HCT116 (cell line): ENCODE measurements around the gene NPFFR1. TPM values are rescaled to one million over a fixed set of nuclear protein-coding genes. Genes with fewer than 3 reads are reported as not detected.

ENCODE experiments used
- ATAC-seq: fragments of 200-7000 bp; cut with Tn5 transposase; 2 replicates; pipeline ENCODE4 v1.9.1; 2020; ENCODE audit warnings: mild to moderate bottlenecking, moderate library complexity
- BruUV-seq: library from RNA; stranded (reverse); fragments of 400-500 nt; replicated peaks from 2 replicates; lab custom pipeline; 2021; lab: Mats Ljungman, UMichigan
- CTCF ChIA-PET: fragments of 300-600 bp; sonication (Branson Sonifier 250); formaldehyde crosslinking; loops from one replicate; lab custom pipeline; 2021; ENCODE audit warnings: antibody characterized with exemption; lab: Charles Lee
- POLR2A ChIA-PET: fragments of 300-600, 350-600 bp; sonication (Branson Sonifier 250); formaldehyde crosslinking; loops from one replicate; lab custom pipeline; 2021; ENCODE audit warnings: antibody characterized with exemption; lab: Charles Lee
- RAD21 ChIA-PET, 2 experiments: fragments of 300-600 bp; sonication (Branson Sonifier 250); formaldehyde crosslinking; loops; one replicate each; lab custom pipeline; 2023; ENCODE audit warnings: low total read pairs in 2 of 2; ENCODE audit not compliant: uncharacterized antibody in 2 of 2, unreplicated experiment in 2 of 2, low non-redundant PET in 1 of 2; lab: Charles Lee
- DNase-seq: peaks from one replicate; pipeline ENCODE4 v3.0.0-alpha.2; 2010; ENCODE audit warnings: low read depth, low spot score
- H2AFZ ChIP-seq: fragments of 200-600 bp; shearing (Covaris generic), sonication (generic); 2 replicates; pipeline ENCODE4 v1.6.1; 2017; ENCODE audit warnings: low read depth, mixed run types, mixed read lengths, antibody characterized with exemption, low read length; ENCODE audit not compliant: poor library complexity, severe bottlenecking
- H3K27ac ChIP-seq: 2 replicates; pipeline ENCODE4 v1.5.1; 2012; ENCODE audit warnings: low read depth, low read length
- H3K27me3 ChIP-seq: fragments of 200-600 bp; sonication (generic); 2 replicates; pipeline ENCODE4 v1.6.1; 2016; ENCODE audit warnings: mixed run types, low read length, mixed read lengths; ENCODE audit not compliant: insufficient read depth
- H3K36me3 ChIP-seq, 2 experiments: fragments of 200-500 bp in 1 of 2; fragments of 200-600 bp in 1 of 2; sonication (Bioruptor generic) in 1 of 2; sonication (generic) in 1 of 2; 2 replicates each; pipeline versions ENCODE4 v1.5.1 to v1.6.1; 2014 to 2016; ENCODE audit warnings: low read length in 2 of 2, inconsistent platforms in 1 of 2, mixed read lengths in 1 of 2, mixed run types in 1 of 2; ENCODE audit not compliant: insufficient read depth in 2 of 2, control insufficient read depth in 1 of 2
- H3K4me1 ChIP-seq, 2 experiments: fragments of 200-600 bp in 1 of 2; sonication (generic) in 1 of 2; 2 replicates each; pipeline versions ENCODE4 v1.5.1 to v1.6.1; 2012 to 2017; ENCODE audit warnings: low read length in 2 of 2, inconsistent platforms in 1 of 2, mild to moderate bottlenecking in 1 of 2, mixed read lengths in 1 of 2, mixed run types in 1 of 2, moderate library complexity in 1 of 2; ENCODE audit not compliant: insufficient read depth in 2 of 2, control insufficient read depth in 1 of 2
- H3K4me2 ChIP-seq: fragments of 200-600 bp; sonication (generic); 2 replicates; pipeline ENCODE4 v1.6.1; 2017; ENCODE audit warnings: mixed run types, low read length, mixed read lengths
- H3K4me3 ChIP-seq, 2 experiments: fragments of 200-600 bp in 1 of 2; sonication (generic) in 1 of 2; replicated peaks in 1 of 2; 2 replicates each; pipeline ENCODE4 v1.5.1; 2011 to 2016; ENCODE audit warnings: low read length in 2 of 2, control low read depth in 1 of 2, low read depth in 1 of 2, mild to moderate bottlenecking in 1 of 2, mixed read lengths in 1 of 2, mixed run types in 1 of 2
- H3K79me2 ChIP-seq: fragments of 200-600 bp; sonication (generic); 2 replicates; pipeline ENCODE4 v1.6.1; 2017; ENCODE audit warnings: mild to moderate bottlenecking, mixed run types, low read length, moderate library complexity, mixed read lengths; ENCODE audit not compliant: insufficient read depth
- H3K9ac ChIP-seq: fragments of 200-600 bp; sonication (generic); 2 replicates; pipeline ENCODE4 v1.6.1; 2016; ENCODE audit warnings: low read length, mixed read lengths
- H3K9me2 ChIP-seq: fragments of 200-600 bp; sonication (generic), shearing (Covaris generic); 2 replicates; pipeline ENCODE4 v1.6.1; 2017; ENCODE audit warnings: mixed run types, mild to moderate bottlenecking, moderate library complexity; ENCODE audit not compliant: insufficient read depth
- H3K9me3 ChIP-seq, 2 experiments: fragments of 200-500 bp in 1 of 2; fragments of 200-600 bp in 1 of 2; sonication (Bioruptor generic) in 1 of 2; sonication (generic) in 1 of 2; 2 replicates each; pipeline ENCODE4 v1.6.1; 2014 to 2017; ENCODE audit warnings: low read length in 2 of 2, mixed read lengths in 2 of 2, inconsistent platforms in 1 of 2, low read depth in 1 of 2, mild to moderate bottlenecking in 1 of 2, mixed run types in 1 of 2, moderate library complexity in 1 of 2; ENCODE audit not compliant: control insufficient read depth in 1 of 2, insufficient read depth in 1 of 2
- H4K20me1 ChIP-seq: fragments of 200-600 bp; sonication (generic), shearing (Covaris generic); 2 replicates; pipeline ENCODE4 v1.6.1; 2017; ENCODE audit warnings: mixed run types, mild to moderate bottlenecking, moderate library complexity; ENCODE audit not compliant: insufficient read depth
- EGR1 ChIP-seq: IDR thresholded peaks from 2 replicates; pipeline ENCODE4 v1.6.1; 2012; ENCODE audit warnings: low read depth
- EZH2phosphoT487 ChIP-seq: fragments of 200-600 bp; IDR thresholded peaks from 2 replicates; pipeline ENCODE4 v1.6.1; 2018; ENCODE audit warnings: antibody characterized with exemption, borderline replicate concordance
- POLR2AphosphoS5 ChIP-seq: IDR thresholded peaks from 2 replicates; pipeline ENCODE4 v1.6.1; 2011; ENCODE audit warnings: mild to moderate bottlenecking, low read depth, low read length, moderate library complexity
- SIN3A ChIP-seq: IDR thresholded peaks from 2 replicates; pipeline ENCODE4 v1.6.1; 2012; ENCODE audit warnings: low read depth
- YY1 ChIP-seq: IDR thresholded peaks from 2 replicates; pipeline ENCODE4 v1.6.1; 2011; ENCODE audit warnings: low read length, low read depth, moderate library complexity, mild to moderate bottlenecking; ENCODE audit not compliant: insufficient replicate concordance; ENCODE audit errors: extremely low read depth
- intact Hi-C: fragments of 100-400 bp; cut with micrococcal nuclease; formaldehyde crosslinking; loops from 2 replicates; pipeline ENCODE4 v1.10.0; 2022
- total RNA-seq: library from RNA; stranded (reverse); gene quantifications from one replicate; pipeline ENCODE4 v1.2.1, GENCODE V29; 2021; ENCODE audit not compliant: unreplicated experiment
- TF ChIP-seq, protein P1 (sequence below): IDR thresholded peaks from 2 replicates; pipeline ENCODE4 v1.6.1; 2012; ENCODE audit warnings: low read depth
- TF ChIP-seq, protein P2 (sequence below), 3 experiments: fragments of 200-600 bp in 1 of 3; sonication (generic) in 1 of 3; IDR thresholded peaks in 2 of 3; conservative IDR thresholded peaks in 1 of 3; 2 replicates each; pipeline ENCODE4 v1.5.1; 2012 to 2017; ENCODE audit warnings: low read depth in 2 of 3, low read length in 2 of 3, antibody characterized with exemption in 1 of 3, borderline replicate concordance in 1 of 3, control low read depth in 1 of 3, mild to moderate bottlenecking in 1 of 3, mixed read lengths in 1 of 3, mixed run types in 1 of 3, moderate library complexity in 1 of 3; ENCODE audit not compliant: insufficient read depth in 1 of 3

NPFFR1 gene
- total RNA-seq, 1 experiment from 2014 or later: 0.02 TPM

DNA sequence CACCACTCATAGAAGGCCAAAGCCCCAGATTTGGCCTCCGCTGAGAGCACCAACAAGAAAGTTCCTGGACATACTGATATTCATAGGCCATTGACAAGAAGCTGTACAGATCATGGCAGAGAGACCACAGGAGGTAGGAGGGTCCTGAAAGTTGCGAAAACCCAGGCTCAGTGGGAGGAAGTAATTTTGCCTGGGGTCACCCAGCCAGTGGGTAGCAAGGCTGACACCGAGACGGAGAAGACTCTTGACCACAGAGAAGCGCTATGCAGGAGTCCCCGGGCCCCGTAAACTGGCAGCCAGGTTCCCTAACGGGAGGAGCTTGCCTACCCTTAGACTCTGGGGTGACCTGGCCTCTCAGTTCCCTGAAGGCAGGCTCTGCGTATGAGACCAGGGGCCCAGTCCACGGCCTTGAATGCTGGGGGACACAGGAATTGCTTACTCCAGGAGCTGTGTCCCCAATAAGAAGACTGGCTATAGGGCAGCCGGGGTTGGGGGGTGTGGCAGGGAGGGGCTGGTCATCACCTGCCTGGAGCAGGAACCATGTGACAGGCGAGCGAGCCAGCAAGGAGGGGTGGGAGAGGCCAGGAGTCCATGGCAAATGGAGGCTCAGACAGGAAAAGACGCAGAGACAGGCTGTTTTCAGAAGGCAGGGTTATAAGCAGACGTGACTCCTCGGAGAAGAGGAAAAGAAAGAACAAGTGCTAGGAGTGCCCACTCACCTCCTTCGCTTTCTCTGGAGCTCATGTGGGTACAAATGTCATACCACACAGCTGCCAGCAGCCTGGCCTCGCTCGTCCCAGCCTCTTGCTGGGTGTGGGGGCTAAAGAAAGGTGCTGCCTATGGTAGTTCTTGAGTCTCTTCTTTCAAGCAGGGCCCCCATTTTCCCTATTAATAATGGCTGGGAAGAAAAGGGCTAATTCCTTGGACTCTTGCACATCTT lies 24.6 kb upstream of the NPFFR1 start:
- no peaks in the 10 kb centered on the region for H3K9me3 ChIP-seq

More for the DNA sequence above, 24.6 kb upstream of the NPFFR1 start:
- Histone ChIP-seq H3K4me1 (no peaks in the 10 kb centered on the region), H3K4me3 (no peak overlapping the region), H3K9me2 (no peaks in the 10 kb centered on the region), H3K27me3 (no peaks in the 10 kb centered on the region), H3K4me2 (no peak overlapping the region), H3K9ac (no peak overlapping the region), H3K27ac (no peak overlapping the region), H2AFZ (no peak overlapping the region), H3K79me2 (no peaks in the 10 kb centered on the region), H3K36me3 (no peaks in the 10 kb centered on the region), H4K20me1 (no peaks in the 10 kb centered on the region)
- POLR2A ChIA-PET: no interaction called here
- RAD21 ChIA-PET: no interaction called here
- BruUV-seq: no TSS peak
- CTCF ChIA-PET: no interaction called here
- intact Hi-C loops: no loop called here
- DNase-seq: no peak
- no peak for ATAC-seq
- no peak for TF ChIP-seq SIN3A
- TF ChIP-seq EGR1: no peak
- TF ChIP-seq EZH2phosphoT487: no peak
- TF ChIP-seq, protein P1, sequence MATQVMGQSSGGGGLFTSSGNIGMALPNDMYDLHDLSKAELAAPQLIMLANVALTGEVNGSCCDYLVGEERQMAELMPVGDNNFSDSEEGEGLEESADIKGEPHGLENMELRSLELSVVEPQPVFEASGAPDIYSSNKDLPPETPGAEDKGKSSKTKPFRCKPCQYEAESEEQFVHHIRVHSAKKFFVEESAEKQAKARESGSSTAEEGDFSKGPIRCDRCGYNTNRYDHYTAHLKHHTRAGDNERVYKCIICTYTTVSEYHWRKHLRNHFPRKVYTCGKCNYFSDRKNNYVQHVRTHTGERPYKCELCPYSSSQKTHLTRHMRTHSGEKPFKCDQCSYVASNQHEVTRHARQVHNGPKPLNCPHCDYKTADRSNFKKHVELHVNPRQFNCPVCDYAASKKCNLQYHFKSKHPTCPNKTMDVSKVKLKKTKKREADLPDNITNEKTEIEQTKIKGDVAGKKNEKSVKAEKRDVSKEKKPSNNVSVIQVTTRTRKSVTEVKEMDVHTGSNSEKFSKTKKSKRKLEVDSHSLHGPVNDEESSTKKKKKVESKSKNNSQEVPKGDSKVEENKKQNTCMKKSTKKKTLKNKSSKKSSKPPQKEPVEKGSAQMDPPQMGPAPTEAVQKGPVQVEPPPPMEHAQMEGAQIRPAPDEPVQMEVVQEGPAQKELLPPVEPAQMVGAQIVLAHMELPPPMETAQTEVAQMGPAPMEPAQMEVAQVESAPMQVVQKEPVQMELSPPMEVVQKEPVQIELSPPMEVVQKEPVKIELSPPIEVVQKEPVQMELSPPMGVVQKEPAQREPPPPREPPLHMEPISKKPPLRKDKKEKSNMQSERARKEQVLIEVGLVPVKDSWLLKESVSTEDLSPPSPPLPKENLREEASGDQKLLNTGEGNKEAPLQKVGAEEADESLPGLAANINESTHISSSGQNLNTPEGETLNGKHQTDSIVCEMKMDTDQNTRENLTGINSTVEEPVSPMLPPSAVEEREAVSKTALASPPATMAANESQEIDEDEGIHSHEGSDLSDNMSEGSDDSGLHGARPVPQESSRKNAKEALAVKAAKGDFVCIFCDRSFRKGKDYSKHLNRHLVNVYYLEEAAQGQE: no peak
- TF ChIP-seq POLR2AphosphoS5: no peak
- no peak for TF ChIP-seq YY1
- TF ChIP-seq, protein P2, sequence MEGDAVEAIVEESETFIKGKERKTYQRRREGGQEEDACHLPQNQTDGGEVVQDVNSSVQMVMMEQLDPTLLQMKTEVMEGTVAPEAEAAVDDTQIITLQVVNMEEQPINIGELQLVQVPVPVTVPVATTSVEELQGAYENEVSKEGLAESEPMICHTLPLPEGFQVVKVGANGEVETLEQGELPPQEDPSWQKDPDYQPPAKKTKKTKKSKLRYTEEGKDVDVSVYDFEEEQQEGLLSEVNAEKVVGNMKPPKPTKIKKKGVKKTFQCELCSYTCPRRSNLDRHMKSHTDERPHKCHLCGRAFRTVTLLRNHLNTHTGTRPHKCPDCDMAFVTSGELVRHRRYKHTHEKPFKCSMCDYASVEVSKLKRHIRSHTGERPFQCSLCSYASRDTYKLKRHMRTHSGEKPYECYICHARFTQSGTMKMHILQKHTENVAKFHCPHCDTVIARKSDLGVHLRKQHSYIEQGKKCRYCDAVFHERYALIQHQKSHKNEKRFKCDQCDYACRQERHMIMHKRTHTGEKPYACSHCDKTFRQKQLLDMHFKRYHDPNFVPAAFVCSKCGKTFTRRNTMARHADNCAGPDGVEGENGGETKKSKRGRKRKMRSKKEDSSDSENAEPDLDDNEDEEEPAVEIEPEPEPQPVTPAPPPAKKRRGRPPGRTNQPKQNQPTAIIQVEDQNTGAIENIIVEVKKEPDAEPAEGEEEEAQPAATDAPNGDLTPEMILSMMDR (IDR thresholded peaks at IDR 0.05 in 2 of 3, conservative IDR thresholded peaks at IDR 0.05 in 1 of 3; ENCODE audit: borderline replicate concordance in 1 of 3, insufficient read depth in 1 of 3, low read depth in 2 of 3, low read length in 2 of 3): no peak
- TF ChIP-seq, all 23 proteins: peak for 0
